GM21786 (cell line): ENCODE measurements around the gene OR2S2.

Experiments
- ATAC-seq: cut with Tn5 transposase; IDR thresholded peaks from one replicate; pipeline ENCODE4 v1.9.1; 2021; ENCODE audit not compliant: unreplicated experiment

The OR2S2 gene

GRCh38 chr9:35909687-35910612 lies 48.0 kb downstream of the OR2S2 start:
- no peak for ATAC-seq

GRCh38 chr9:35909274-35909673 lies 48.7 kb downstream of the OR2S2 start, which contains the start of gene SPAAR:
SPAAR (plus strand) TSS chr9:35909490; CDS start chr9:35910464, 974 bp downstream.
- no peak for ATAC-seq

GRCh38 chr9:35908504-35909125 lies 49.3 kb downstream of the OR2S2 start:
- no peak for ATAC-seq

GRCh38 chr9:35907711-35908503 lies 50.0 kb downstream of the OR2S2 start:
- no peak for ATAC-seq
